IPS-18a (cell line): ENCODE measurements around the gene GSDMA.

Source experiments
- H3K27ac ChIP-seq: one replicate; pipeline ENCODE4 v1.5.1; 2013; ENCODE audit warnings: low read length
- H3K27me3 ChIP-seq: one replicate; pipeline ENCODE4 v1.6.1; 2013; ENCODE audit warnings: mild to moderate bottlenecking, low read length; ENCODE audit not compliant: control insufficient read depth, insufficient read depth
- H3K36me3 ChIP-seq: one replicate; pipeline ENCODE4 v1.6.1; 2013; ENCODE audit warnings: low read depth, low read length; ENCODE audit not compliant: control insufficient read depth
- H3K4me1 ChIP-seq: one replicate; pipeline ENCODE4 v1.6.1; 2013; ENCODE audit warnings: low read depth, low read length; ENCODE audit not compliant: control insufficient read depth
- H3K4me3 ChIP-seq: one replicate; pipeline ENCODE4 v1.5.1; 2013; ENCODE audit warnings: low read length
- H3K9ac ChIP-seq: one replicate; pipeline ENCODE4 v1.6.1; 2013; ENCODE audit warnings: mild to moderate bottlenecking, low read length, moderate library complexity
- H3K9me3 ChIP-seq: one replicate; pipeline ENCODE4 v1.6.1; 2013; ENCODE audit warnings: low read depth, low read length; ENCODE audit not compliant: control insufficient read depth

Gene GSDMA

GRCh38 chr17:39969375-39969774 is 6.6 kb downstream of the GSDMA start:
- no peak overlapping the region for H3K27ac ChIP-seq
- H3K4me3 ChIP-seq: no peak overlapping the region
- no peaks in the 10 kb centered on the region for H3K36me3 ChIP-seq
- no peaks in the 10 kb centered on the region for H3K4me1 ChIP-seq
- no peak overlapping the region for H3K9ac ChIP-seq
- H3K9me3 ChIP-seq: no peaks in the 10 kb centered on the region
- H3K27me3 ChIP-seq: no peaks in the 10 kb centered on the region

GRCh38 chr17:39970157-39970692 is 7.4 kb downstream of the GSDMA start:
- no peak overlapping the region for H3K27ac ChIP-seq
- H3K36me3 ChIP-seq: no peaks in the 10 kb centered on the region
- no peaks in the 10 kb centered on the region for H3K9me3 ChIP-seq
- H3K9ac ChIP-seq: no peak overlapping the region
- H3K4me1 ChIP-seq: no peaks in the 10 kb centered on the region
- no peak overlapping the region for H3K4me3 ChIP-seq
- H3K27me3 ChIP-seq: no peaks in the 10 kb centered on the region

- H3K27ac ChIP-seq: no peak overlapping the region
- no peak overlapping the region for H3K4me3 ChIP-seq
- no peak overlapping the region for H3K9ac ChIP-seq
- H3K4me1 ChIP-seq: no peaks in the 10 kb centered on the region
- no peaks in the 10 kb centered on the region for H3K36me3 ChIP-seq
- no peaks in the 10 kb centered on the region for H3K9me3 ChIP-seq
- H3K27me3 ChIP-seq: no peaks in the 10 kb centered on the region
Observed at GRCh38 chr17:39971076-39971603, 8.3 kb downstream of the GSDMA start.

- no peak overlapping the region for H3K4me3 ChIP-seq
- no peak overlapping the region for H3K9ac ChIP-seq
- H3K36me3 ChIP-seq: no peaks in the 10 kb centered on the region
- no peaks in the 10 kb centered on the region for H3K4me1 ChIP-seq
- no peaks in the 10 kb centered on the region for H3K27me3 ChIP-seq
- no peaks in the 10 kb centered on the region for H3K9me3 ChIP-seq
- H3K27ac ChIP-seq: no peak overlapping the region
Observed at GRCh38 chr17:39972271-39972670, 9.5 kb downstream of the GSDMA start.

DNA sequence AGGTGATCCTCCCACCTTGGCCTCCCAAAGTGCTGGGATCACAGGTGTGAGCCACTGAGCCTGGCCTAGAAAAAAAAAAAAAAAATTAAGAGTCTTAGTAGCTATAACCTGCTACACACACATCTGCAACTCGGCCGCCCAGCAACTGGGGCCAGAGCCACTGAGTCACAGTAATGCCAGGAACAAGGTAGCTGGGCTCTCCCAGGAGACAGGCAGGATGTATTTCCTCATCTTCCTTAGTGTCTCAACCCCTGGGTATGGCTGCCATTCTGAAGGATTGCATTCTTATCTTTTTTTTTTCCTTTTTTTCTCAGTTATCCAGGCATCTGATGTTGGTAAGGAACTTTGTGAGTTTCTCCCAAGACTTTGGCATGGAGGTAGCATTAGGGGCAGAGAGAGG is 10.7 kb downstream of the GSDMA start:
- Histone ChIP-seq H3K27ac (no peak overlapping the region), H3K9ac (no peak overlapping the region)

GRCh38 chr17:39974433-39974832 is 11.6 kb downstream of the GSDMA start:
- Histone ChIP-seq H3K36me3 (no peaks in the 10 kb centered on the region), H3K9ac (no peak overlapping the region), H3K9me3 (no peaks in the 10 kb centered on the region), H3K4me3 (no peak overlapping the region), H3K4me1 (peaks cover 5% of the 10 kb centered on the region), H3K27ac (no peak overlapping the region), H3K27me3 (peaks cover 5% of the 10 kb centered on the region)

More for the DNA sequence above, 10.7 kb downstream of the GSDMA start:
- Histone ChIP-seq H3K27me3 (no peaks in the 10 kb centered on the region), H3K36me3 (no peaks in the 10 kb centered on the region), H3K4me3 (no peak overlapping the region), H3K4me1 (no peaks in the 10 kb centered on the region), H3K9me3 (no peaks in the 10 kb centered on the region)

- H3K27ac ChIP-seq: no peak overlapping the region
- H3K9me3 ChIP-seq: no peaks in the 10 kb centered on the region
- no peak overlapping the region for H3K9ac ChIP-seq
- no peak overlapping the region for H3K4me3 ChIP-seq
- peaks cover 9% of the 10 kb centered on the region for H3K4me1 ChIP-seq
- peaks cover 6% of the 10 kb centered on the region for H3K27me3 ChIP-seq
- H3K36me3 ChIP-seq: no peaks in the 10 kb centered on the region
Observed at GRCh38 chr17:39975801-39976200, 13.0 kb downstream of the GSDMA start.

- Histone ChIP-seq H3K9ac (no peak overlapping the region), H3K27me3 (peaks cover 6% of the 10 kb centered on the region), H3K4me3 (peak overlapping the region; percentile 97), H3K36me3 (peaks cover under 1% of the 10 kb centered on the region), H3K27ac (no peak overlapping the region), H3K9me3 (no peaks in the 10 kb centered on the region), H3K4me1 (peaks cover 9% of the 10 kb centered on the region)
Observed at GRCh38 chr17:39979016-39979670, 16.3 kb downstream of the GSDMA start.

GRCh38 chr17:39979893-39980350 is 17.1 kb downstream of the GSDMA start:
- Histone ChIP-seq H3K4me1 (peaks cover 9% of the 10 kb centered on the region), H3K27me3 (peaks cover 6% of the 10 kb centered on the region), H3K4me3 (peak overlapping the region; percentile 97), H3K36me3 (peaks cover 8% of the 10 kb centered on the region), H3K9me3 (no peaks in the 10 kb centered on the region), H3K27ac (no peak overlapping the region), H3K9ac (peak overlapping the region; percentile 89)

- H3K9me3 ChIP-seq: no peaks in the 10 kb centered on the region
- H3K27ac ChIP-seq: peak within 1 kb of the TSS; percentile 77
- peaks cover 15% of the 10 kb centered on the region for H3K36me3 ChIP-seq
- peak within 1 kb of the TSS; percentile 97 for H3K4me3 ChIP-seq
- peak within 1 kb of the TSS; percentile 89 for H3K9ac ChIP-seq
- H3K27me3 ChIP-seq: peaks cover 6% of the 10 kb centered on the region
- peaks cover 9% of the 10 kb centered on the region for H3K4me1 ChIP-seq
Observed at GRCh38 chr17:39980351-39981206, 17.8 kb downstream of the GSDMA start, which contains the start of gene PSMD3. PSMD3 (plus strand) TSS chr17:39980807; CDS start chr17:39980971, 164 bp downstream.

DNA sequence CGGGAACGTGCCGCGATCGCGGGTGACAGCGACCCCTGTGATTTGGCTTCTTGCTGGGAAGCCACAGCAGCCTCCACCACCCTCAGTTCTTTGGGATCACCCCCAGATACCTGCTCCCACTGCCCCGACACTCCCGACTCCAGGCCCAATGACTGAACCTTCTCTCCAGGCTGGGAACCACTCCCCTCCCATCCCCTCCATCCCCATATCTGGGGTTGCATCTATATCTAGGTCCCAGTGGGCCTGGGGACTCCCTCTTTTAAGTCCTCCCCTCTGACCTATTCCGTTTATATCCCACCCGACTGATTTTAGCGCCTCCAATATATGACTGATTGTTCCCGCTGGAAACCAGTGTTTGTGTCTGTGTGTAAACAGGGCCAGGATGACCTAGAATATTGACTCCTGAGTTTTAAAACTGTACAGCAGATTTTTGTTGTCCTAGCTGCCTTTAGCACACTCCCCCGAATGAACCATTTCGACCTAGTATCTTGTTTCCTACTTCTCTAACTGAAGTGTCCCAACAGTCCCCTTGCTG is 18.5 kb downstream of the GSDMA start:
- peaks cover 9% of the 10 kb centered on the region for H3K4me1 ChIP-seq
- no peaks in the 10 kb centered on the region for H3K9me3 ChIP-seq
- peaks cover 22% of the 10 kb centered on the region for H3K36me3 ChIP-seq
- peak overlapping the region; percentile 77 for H3K27ac ChIP-seq
- peak overlapping the region; percentile 97 for H3K4me3 ChIP-seq
- peaks cover 6% of the 10 kb centered on the region for H3K27me3 ChIP-seq
- peak overlapping the region; percentile 89 for H3K9ac ChIP-seq
